Measurements from ENCODE around the gene SLC35G6.

DNA sequence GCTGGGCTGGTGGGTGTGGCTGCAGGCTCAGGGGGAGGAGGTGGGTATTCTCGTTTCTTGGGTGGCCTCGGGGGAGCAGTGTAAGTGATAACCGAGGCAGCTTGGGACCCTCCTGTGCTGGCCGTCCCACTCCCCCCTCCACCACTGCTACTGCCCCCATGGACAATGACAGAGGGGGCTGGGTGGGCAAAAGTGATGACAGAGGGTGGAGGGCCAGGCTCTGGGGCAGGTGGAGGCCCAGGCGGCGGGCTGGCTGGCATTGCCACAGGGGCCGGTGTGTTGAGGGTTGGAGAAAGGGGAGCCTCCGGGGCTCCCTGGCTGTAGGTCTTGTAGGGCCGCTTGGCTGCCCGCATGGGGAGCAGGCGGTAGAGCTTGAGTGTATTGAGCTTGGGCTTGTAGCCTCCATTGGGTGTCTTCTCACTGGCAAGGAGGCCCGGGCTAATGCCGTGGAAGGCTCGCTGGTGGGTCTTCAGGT is 17.8 kb upstream of the SLC35G6 start:
- TF ChIP-seq, protein P1, sequence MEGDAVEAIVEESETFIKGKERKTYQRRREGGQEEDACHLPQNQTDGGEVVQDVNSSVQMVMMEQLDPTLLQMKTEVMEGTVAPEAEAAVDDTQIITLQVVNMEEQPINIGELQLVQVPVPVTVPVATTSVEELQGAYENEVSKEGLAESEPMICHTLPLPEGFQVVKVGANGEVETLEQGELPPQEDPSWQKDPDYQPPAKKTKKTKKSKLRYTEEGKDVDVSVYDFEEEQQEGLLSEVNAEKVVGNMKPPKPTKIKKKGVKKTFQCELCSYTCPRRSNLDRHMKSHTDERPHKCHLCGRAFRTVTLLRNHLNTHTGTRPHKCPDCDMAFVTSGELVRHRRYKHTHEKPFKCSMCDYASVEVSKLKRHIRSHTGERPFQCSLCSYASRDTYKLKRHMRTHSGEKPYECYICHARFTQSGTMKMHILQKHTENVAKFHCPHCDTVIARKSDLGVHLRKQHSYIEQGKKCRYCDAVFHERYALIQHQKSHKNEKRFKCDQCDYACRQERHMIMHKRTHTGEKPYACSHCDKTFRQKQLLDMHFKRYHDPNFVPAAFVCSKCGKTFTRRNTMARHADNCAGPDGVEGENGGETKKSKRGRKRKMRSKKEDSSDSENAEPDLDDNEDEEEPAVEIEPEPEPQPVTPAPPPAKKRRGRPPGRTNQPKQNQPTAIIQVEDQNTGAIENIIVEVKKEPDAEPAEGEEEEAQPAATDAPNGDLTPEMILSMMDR (conservative IDR thresholded peaks at IDR 0.05; ENCODE audit: low read length), result no peak
- no peak for TF ChIP-seq EZH2phosphoT487 (IDR thresholded peaks at IDR 0.05; ENCODE audit: borderline replicate concordance, low read depth, low read length)
